GM23338 (cell line): ENCODE measurements around the gene MAP2K5. TPM values are rescaled to one million over a fixed set of nuclear protein-coding genes. Genes with fewer than 3 reads are reported as not detected.
A peak's percentile ranks its signal among the peaks of the same experiment; 100 is the strongest.

Experiments used
- ATAC-seq: fragments of 200-7000 bp; cut with Tn5 transposase; 3 replicates; pipeline ENCODE4 v1.9.1; 2020
- DNase-seq: peaks from one replicate; pipeline ENCODE4 v3.0.0-alpha.2; 2015; ENCODE audit warnings: low spot score
- H2AFZ ChIP-seq: fragments of 200-600 bp; sonication (generic); 2 replicates; pipeline ENCODE4 v1.8.0; 2016; ENCODE audit warnings: antibody characterized with exemption, mild to moderate bottlenecking, moderate library complexity
- H3F3A ChIP-seq: fragments of 200-600 bp; sonication (generic); replicated peaks from 2 replicates; pipeline ENCODE4 v1.8.0; 2017; ENCODE audit warnings: antibody characterized with exemption, mixed run types, low read depth
- H3K27ac ChIP-seq: fragments of 200-600 bp; sonication (generic); 2 replicates; pipeline ENCODE4 v1.6.1; 2016; ENCODE audit warnings: low read depth
- H3K27me3 ChIP-seq: fragments of 200-600 bp; sonication (generic); 2 replicates; pipeline ENCODE4 v1.8.0; 2016; ENCODE audit warnings: mild to moderate bottlenecking, mixed run types, moderate library complexity; ENCODE audit not compliant: insufficient read depth
- H3K36me3 ChIP-seq: fragments of 200-600 bp; sonication (generic); 2 replicates; pipeline ENCODE4 v1.8.0; 2016; ENCODE audit warnings: mild to moderate bottlenecking; ENCODE audit not compliant: insufficient read depth
- H3K4me1 ChIP-seq: fragments of 200-600 bp; sonication (generic); 2 replicates; pipeline ENCODE4 v1.8.0; 2016; ENCODE audit warnings: mild to moderate bottlenecking, moderate library complexity; ENCODE audit not compliant: insufficient read depth
- H3K4me2 ChIP-seq: fragments of 200-600 bp; sonication (generic); 2 replicates; pipeline ENCODE4 v1.7.1; 2017; ENCODE audit warnings: mixed run types
- H3K4me3 ChIP-seq: fragments of 200-600 bp; sonication (generic); 2 replicates; pipeline ENCODE4 v1.6.1; 2016; ENCODE audit warnings: mixed run types
- H3K79me2 ChIP-seq: fragments of 200-600 bp; sonication (generic); replicated peaks from 2 replicates; pipeline ENCODE4 v1.8.0; 2017; ENCODE audit warnings: mild to moderate bottlenecking; ENCODE audit not compliant: insufficient read depth
- H3K9me2 ChIP-seq: fragments of 200-600 bp; sonication (generic); 2 replicates; pipeline ENCODE4 v1.8.0; 2017; ENCODE audit not compliant: insufficient read depth
- H4K20me1 ChIP-seq: fragments of 200-600 bp; sonication (generic); replicated peaks from 2 replicates; pipeline ENCODE4 v1.8.0; 2017; ENCODE audit warnings: mild to moderate bottlenecking; ENCODE audit not compliant: insufficient read depth
- H3K27ac Mint-ChIP-seq: 2 replicates; pipeline ENCODE4 v1.8.0; 2020; ENCODE audit warnings: inconsistent platforms, mild to moderate bottlenecking, moderate library complexity, mixed read lengths
- H3K27me3 Mint-ChIP-seq: 3 replicates; pipeline ENCODE4 v1.8.0; 2022; ENCODE audit warnings: low read depth, mild to moderate bottlenecking, moderate library complexity, mixed read lengths, inconsistent platforms; ENCODE audit not compliant: insufficient read depth, poor library complexity
- H3K36me3 Mint-ChIP-seq: 3 replicates; pipeline ENCODE4 v1.8.0; 2021; ENCODE audit warnings: low read depth, mild to moderate bottlenecking, inconsistent platforms, moderate library complexity, mixed read lengths
- H3K4me1 Mint-ChIP-seq: 3 replicates; pipeline ENCODE4 v1.8.0; 2020; ENCODE audit warnings: mild to moderate bottlenecking, inconsistent platforms, mixed read lengths
- H3K4me3 Mint-ChIP-seq: 3 replicates; pipeline ENCODE4 v1.8.0; 2021; ENCODE audit warnings: moderate library complexity, mild to moderate bottlenecking, inconsistent platforms, mixed read lengths
- H3K9me3 Mint-ChIP-seq: 3 replicates; pipeline ENCODE4 v1.8.0; 2020; ENCODE audit warnings: moderate library complexity, mild to moderate bottlenecking, inconsistent platforms, mixed read lengths
- CTCF ChIP-seq, 2 experiments: fragments of 200-600 bp in 1 of 2; sonication (generic) in 1 of 2; conservative IDR thresholded peaks; 2 replicates each; pipeline versions ENCODE4 v1.5.1 to v1.6.1; 2016 to 2017; ENCODE audit warnings: antibody characterized with exemption in 2 of 2, low read depth in 2 of 2, mild to moderate bottlenecking in 2 of 2, moderate library complexity in 1 of 2
- EZH2phosphoT487 ChIP-seq: fragments of 200-600 bp; sonication (generic); IDR thresholded peaks from one replicate; pipeline ENCODE4 v1.8.1; 2018; ENCODE audit warnings: antibody characterized with exemption; ENCODE audit not compliant: unreplicated experiment
- POLR2AphosphoS5 ChIP-seq: IDR thresholded peaks from 2 replicates; pipeline ENCODE4 v1.6.1; 2016; ENCODE audit warnings: antibody characterized with exemption, low read depth
- ZNF114 ChIP-seq: fragments of 250-450 bp; sonication (Bioruptor Pico); IDR thresholded peaks from 2 replicates; pipeline ENCODE4 v1.5.0; 2020; ENCODE audit warnings: mild to moderate bottlenecking, moderate library complexity
- ZNF331 ChIP-seq: fragments of 250-450 bp; sonication (Bioruptor Pico); IDR thresholded peaks from 2 replicates; pipeline ENCODE4 v1.5.0; 2020; ENCODE audit warnings: low read depth, mild to moderate bottlenecking, moderate library complexity
- polyA plus RNA-seq: library from polyadenylated mRNA; unstranded; fragments of >200 nt; fragmentation: Nextera tagmentation; extraction: Ambion mirVana; gene quantifications from 2 replicates; pipeline ENCODE4 v1.2.1, GENCODE V29; 2016
- total RNA-seq: library from RNA; depleted of rRNA; stranded (reverse); fragments of >200 nt; shearing (Covaris generic); gene quantifications from 2 replicates; pipeline ENCODE4 v1.2.3, GENCODE V29; 2014
- TF ChIP-seq, protein P1 (sequence below): fragments of 250-450 bp; sonication (Bioruptor Pico); IDR thresholded peaks from 2 replicates; pipeline ENCODE4 v1.5.0; 2020; ENCODE audit warnings: mild to moderate bottlenecking, moderate library complexity

Gene MAP2K5
- total and polyA plus RNA-seq, 2 experiments from 2014 or later: 6.5 to 13.6 TPM

- no peak for DNase-seq
- Histone ChIP-seq H3K79me2 (no peaks in the 10 kb centered on the region), H3K4me2 (no peak overlapping the region), H3K27me3 (peaks cover 9% of the 10 kb centered on the region), H3K27ac (no peak overlapping the region), H3K9me2 (no peaks in the 10 kb centered on the region), H3K4me1 (no peaks in the 10 kb centered on the region; the same call in 1 of the 2 replicates), H3K36me3 (no peaks in the 10 kb centered on the region; the same call in none of the 2 replicates), H4K20me1 (no peaks in the 10 kb centered on the region), H3F3A (peaks cover under 1% of the 10 kb centered on the region; the same call in 1 of the 2 replicates), H3K4me3 (no peak overlapping the region), H2AFZ (no peak overlapping the region)
- 0 out of 3 replicates have a peak, but pooled peaks cover 2% of the 10 kb centered on the region for H3K4me1 Mint-ChIP-seq
- H3K27me3 Mint-ChIP-seq: peaks cover 5% of the 10 kb centered on the region
- H3K36me3 Mint-ChIP-seq: no peaks in the 10 kb centered on the region
- H3K27ac Mint-ChIP-seq: peak overlapping the region; percentile 28; the same call in 1 of the 2 replicates
- no peak for TF ChIP-seq POLR2AphosphoS5
- TF ChIP-seq EZH2phosphoT487: no peak
- TF ChIP-seq, protein P1, sequence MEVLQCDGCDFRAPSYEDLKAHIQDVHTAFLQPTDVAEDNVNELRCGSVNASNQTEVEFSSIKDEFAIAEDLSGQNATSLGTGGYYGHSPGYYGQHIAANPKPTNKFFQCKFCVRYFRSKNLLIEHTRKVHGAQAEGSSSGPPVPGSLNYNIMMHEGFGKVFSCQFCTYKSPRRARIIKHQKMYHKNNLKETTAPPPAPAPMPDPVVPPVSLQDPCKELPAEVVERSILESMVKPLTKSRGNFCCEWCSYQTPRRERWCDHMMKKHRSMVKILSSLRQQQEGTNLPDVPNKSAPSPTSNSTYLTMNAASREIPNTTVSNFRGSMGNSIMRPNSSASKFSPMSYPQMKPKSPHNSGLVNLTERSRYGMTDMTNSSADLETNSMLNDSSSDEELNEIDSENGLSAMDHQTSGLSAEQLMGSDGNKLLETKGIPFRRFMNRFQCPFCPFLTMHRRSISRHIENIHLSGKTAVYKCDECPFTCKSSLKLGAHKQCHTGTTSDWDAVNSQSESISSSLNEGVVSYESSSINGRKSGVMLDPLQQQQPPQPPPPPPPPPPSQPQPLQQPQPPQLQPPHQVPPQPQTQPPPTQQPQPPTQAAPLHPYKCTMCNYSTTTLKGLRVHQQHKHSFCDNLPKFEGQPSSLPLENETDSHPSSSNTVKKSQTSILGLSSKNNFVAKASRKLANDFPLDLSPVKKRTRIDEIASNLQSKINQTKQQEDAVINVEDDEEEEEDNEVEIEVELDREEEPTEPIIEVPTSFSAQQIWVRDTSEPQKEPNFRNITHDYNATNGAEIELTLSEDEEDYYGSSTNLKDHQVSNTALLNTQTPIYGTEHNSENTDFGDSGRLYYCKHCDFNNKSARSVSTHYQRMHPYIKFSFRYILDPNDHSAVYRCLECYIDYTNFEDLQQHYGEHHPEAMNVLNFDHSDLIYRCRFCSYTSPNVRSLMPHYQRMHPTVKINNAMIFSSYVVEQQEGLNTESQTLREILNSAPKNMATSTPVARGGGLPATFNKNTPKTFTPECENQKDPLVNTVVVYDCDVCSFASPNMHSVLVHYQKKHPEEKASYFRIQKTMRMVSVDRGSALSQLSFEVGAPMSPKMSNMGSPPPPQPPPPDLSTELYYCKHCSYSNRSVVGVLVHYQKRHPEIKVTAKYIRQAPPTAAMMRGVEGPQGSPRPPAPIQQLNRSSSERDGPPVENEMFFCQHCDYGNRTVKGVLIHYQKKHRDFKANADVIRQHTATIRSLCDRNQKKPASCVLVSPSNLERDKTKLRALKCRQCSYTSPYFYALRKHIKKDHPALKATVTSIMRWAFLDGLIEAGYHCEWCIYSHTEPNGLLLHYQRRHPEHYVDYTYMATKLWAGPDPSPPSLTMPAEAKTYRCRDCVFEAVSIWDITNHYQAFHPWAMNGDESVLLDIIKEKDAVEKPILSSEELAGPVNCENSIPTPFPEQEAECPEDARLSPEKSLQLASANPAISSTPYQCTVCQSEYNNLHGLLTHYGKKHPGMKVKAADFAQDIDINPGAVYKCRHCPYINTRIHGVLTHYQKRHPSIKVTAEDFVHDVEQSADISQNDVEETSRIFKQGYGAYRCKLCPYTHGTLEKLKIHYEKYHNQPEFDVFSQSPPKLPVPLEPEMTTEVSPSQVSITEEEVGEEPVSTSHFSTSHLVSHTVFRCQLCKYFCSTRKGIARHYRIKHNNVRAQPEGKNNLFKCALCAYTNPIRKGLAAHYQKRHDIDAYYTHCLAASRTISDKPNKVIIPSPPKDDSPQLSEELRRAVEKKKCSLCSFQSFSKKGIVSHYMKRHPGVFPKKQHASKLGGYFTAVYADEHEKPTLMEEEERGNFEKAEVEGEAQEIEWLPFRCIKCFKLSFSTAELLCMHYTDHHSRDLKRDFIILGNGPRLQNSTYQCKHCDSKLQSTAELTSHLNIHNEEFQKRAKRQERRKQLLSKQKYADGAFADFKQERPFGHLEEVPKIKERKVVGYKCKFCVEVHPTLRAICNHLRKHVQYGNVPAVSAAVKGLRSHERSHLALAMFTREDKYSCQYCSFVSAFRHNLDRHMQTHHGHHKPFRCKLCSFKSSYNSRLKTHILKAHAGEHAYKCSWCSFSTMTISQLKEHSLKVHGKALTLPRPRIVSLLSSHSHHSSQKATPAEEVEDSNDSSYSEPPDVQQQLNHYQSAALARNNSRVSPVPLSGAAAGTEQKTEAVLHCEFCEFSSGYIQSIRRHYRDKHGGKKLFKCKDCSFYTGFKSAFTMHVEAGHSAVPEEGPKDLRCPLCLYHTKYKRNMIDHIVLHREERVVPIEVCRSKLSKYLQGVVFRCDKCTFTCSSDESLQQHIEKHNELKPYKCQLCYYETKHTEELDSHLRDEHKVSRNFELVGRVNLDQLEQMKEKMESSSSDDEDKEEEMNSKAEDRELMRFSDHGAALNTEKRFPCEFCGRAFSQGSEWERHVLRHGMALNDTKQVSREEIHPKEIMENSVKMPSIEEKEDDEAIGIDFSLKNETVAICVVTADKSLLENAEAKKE (CRISPR knock-in tag): no peak
- no peak for TF ChIP-seq ZNF331 (CRISPR knock-in tag)
- no peak for TF ChIP-seq ZNF114 (CRISPR knock-in tag)
- no peak for TF ChIP-seq CTCF (conservative IDR thresholded peaks at IDR 0.05; ENCODE audit: low read depth in 2 of 2)
- no peaks in the 10 kb centered on the region for H3K9me3 Mint-ChIP-seq
- no peak overlapping the region for H3K4me3 Mint-ChIP-seq
- no peak for ATAC-seq
These were observed 27.4 kb upstream of the MAP2K5 start for GRCh38 chr15:67515090-67515489.
